HCT116 (cell line): ENCODE data around the gene CLCF1.

Experiments used
- EZH2 ChIP-seq: fragments of 200-600 bp; sonication (generic); IDR thresholded peaks from 2 replicates; pipeline ENCODE4 v1.6.1; 2017; ENCODE audit warnings: antibody characterized with exemption, mixed run types
- POLR2A ChIP-seq: IDR thresholded peaks from 2 replicates; pipeline ENCODE4 v1.7.0; 2011; ENCODE audit warnings: borderline replicate concordance; ENCODE audit not compliant: insufficient read depth, insufficient read length; ENCODE audit errors: extremely low read depth
- TCF7L2 ChIP-seq: IDR thresholded peaks from 2 replicates; pipeline ENCODE4 v1.7.0; 2011; ENCODE audit warnings: borderline replicate concordance, inconsistent platforms; ENCODE audit not compliant: insufficient read depth, insufficient read length; ENCODE audit errors: extremely low read depth
- ZNF274 ChIP-seq: fragments of 200-500 bp; sonication (Bioruptor generic); IDR thresholded peaks from 2 replicates; pipeline ENCODE4 v1.6.1; 2014; ENCODE audit warnings: mild to moderate bottlenecking, low read depth, low read length, inconsistent platforms
- TF ChIP-seq, protein P1 (sequence below), 3 experiments: fragments of 200-600 bp in 1 of 3; sonication (generic) in 1 of 3; IDR thresholded peaks in 2 of 3; conservative IDR thresholded peaks in 1 of 3; 2 replicates each; pipeline ENCODE4 v1.5.1; 2012 to 2017; ENCODE audit warnings: low read depth in 2 of 3, low read length in 2 of 3, antibody characterized with exemption in 1 of 3, borderline replicate concordance in 1 of 3, control low read depth in 1 of 3, mild to moderate bottlenecking in 1 of 3, mixed read lengths in 1 of 3, mixed run types in 1 of 3, moderate library complexity in 1 of 3; ENCODE audit not compliant: insufficient read depth in 1 of 3
- TF ChIP-seq, protein P2 (sequence below): IDR thresholded peaks from 2 replicates; pipeline ENCODE4 v1.6.1; 2012

DNA sequence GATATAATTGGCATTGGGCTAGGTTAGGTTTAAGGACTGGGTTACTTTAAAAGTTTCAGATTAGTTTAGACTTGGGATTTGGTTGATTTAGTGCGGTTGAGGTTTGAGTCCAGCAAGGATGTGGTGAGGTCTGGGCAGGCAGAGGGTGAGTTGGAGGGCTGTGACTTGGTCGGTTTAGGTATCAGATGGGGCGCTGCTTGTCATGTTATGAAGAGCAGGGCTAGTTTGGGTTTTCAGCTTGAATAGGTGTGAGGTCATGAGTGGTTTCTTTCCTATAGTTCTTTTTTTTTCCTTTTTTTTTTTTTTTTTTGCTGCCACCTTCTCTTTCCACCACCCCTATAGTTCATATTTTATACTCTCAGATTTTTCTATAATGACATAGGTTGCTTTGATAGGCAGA, 4.8 kb downstream of the CLCF1 start:
- no peak for TF ChIP-seq POLR2A
- TF ChIP-seq, protein P1, sequence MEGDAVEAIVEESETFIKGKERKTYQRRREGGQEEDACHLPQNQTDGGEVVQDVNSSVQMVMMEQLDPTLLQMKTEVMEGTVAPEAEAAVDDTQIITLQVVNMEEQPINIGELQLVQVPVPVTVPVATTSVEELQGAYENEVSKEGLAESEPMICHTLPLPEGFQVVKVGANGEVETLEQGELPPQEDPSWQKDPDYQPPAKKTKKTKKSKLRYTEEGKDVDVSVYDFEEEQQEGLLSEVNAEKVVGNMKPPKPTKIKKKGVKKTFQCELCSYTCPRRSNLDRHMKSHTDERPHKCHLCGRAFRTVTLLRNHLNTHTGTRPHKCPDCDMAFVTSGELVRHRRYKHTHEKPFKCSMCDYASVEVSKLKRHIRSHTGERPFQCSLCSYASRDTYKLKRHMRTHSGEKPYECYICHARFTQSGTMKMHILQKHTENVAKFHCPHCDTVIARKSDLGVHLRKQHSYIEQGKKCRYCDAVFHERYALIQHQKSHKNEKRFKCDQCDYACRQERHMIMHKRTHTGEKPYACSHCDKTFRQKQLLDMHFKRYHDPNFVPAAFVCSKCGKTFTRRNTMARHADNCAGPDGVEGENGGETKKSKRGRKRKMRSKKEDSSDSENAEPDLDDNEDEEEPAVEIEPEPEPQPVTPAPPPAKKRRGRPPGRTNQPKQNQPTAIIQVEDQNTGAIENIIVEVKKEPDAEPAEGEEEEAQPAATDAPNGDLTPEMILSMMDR (IDR thresholded peaks at IDR 0.05 in 2 of 3, conservative IDR thresholded peaks at IDR 0.05 in 1 of 3; ENCODE audit: borderline replicate concordance in 1 of 3, insufficient read depth in 1 of 3, low read depth in 2 of 3, low read length in 2 of 3) = no peak
- TF ChIP-seq EZH2 = no peak
- TF ChIP-seq TCF7L2 = no peak
- TF ChIP-seq ZNF274 = no peak
- TF ChIP-seq, protein P2, sequence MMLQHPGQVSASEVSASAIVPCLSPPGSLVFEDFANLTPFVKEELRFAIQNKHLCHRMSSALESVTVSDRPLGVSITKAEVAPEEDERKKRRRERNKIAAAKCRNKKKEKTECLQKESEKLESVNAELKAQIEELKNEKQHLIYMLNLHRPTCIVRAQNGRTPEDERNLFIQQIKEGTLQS = no peak
